ENCODE measurements around the gene QKI. TPM values are rescaled to one million over a fixed set of nuclear protein-coding genes. Genes with fewer than 3 reads are reported as not detected.

QKI gene
- total and polyA plus RNA-seq, 10 of the 15 experiments (the other 5 are each of a cell fraction or from before 2014, with no cell fraction given) = 4.7 to 72.5 (median 38.9) TPM

GRCh38 chr6:163397326-163397725 lies 17.2 kb upstream of the QKI start:
- ChIA-PET SMC1A (ENCODE audit: uncharacterized antibody, unreplicated experiment) (no interaction called here), RAD21 (ENCODE audit: unreplicated experiment) (no interaction called here), POLR2A (interaction anchor here (0.5 kb wide), 1 partner anchor 79 kb away, joined by 5 read pairs; no protein-coding TSS in a partner anchor), CTCF (no interaction called here)
- TF ChIP-seq NR2F1 (conservative IDR thresholded peaks at IDR 0.05) = no peak
- TF ChIP-seq E2F4 (IDR thresholded peaks at IDR 0.05; ENCODE audit: low read depth, low read length) = no peak
- TF ChIP-seq IRF3 (IDR thresholded peaks at IDR 0.05) = no peak
- no peak for TF ChIP-seq NBN (IDR thresholded peaks at IDR 0.05)
- TF ChIP-seq CBX5 (IDR thresholded peaks at IDR 0.05; ENCODE audit: low read depth) = no peak
- no peak for TF ChIP-seq REST (IDR thresholded peaks at IDR 0.05; ENCODE audit: low read depth, low read length)
- H3K79me2 ChIP-seq (ENCODE audit: control insufficient read depth, insufficient read depth, low read length) = no peaks in the 10 kb centered on the region
- 24% methylated on average over 4 of the region's 4 CpGs for WGBS (ENCODE audit: insufficient coverage, insufficient replicate concordance, low lambda C conversion rate, missing lambda C conversion rate)
- H3K27me3 ChIP-seq (replicated peaks in 1 of 2; ENCODE audit: control insufficient read depth in 2 of 2, insufficient read depth in 2 of 2, low read length in 1 of 2) = no peaks in the 10 kb centered on the region
- no peaks in the 10 kb centered on the region for H3K36me3 ChIP-seq (ENCODE audit: control insufficient read depth in 2 of 2, insufficient read depth in 2 of 2, low read length in 1 of 2)
- DNase-seq (ENCODE audit: low read depth, low spot score) (no peak), ATAC-seq (no peak), FAIRE-seq (no peak)
- intact Hi-C loops (cut with micrococcal nuclease; ENCODE audit: unreplicated experiment) (no loop called here), in situ Hi-C loops (cut with MboI) (no loop called here)
- no peaks in the 10 kb centered on the region for H3K9me3 ChIP-seq (replicated peaks; ENCODE audit: control insufficient read depth, insufficient read depth, low read length)
- H2AFZ ChIP-seq (ENCODE audit: control insufficient read depth, low read depth, low read length) = no peak overlapping the region
- no TSS peak for BruUV-seq (replicated peaks)
- H3K4me1 ChIP-seq (ENCODE audit: control insufficient read depth, insufficient read depth, low read length) = no peaks in the 10 kb centered on the region; the same call in 1 of the 2 replicates
- no peak overlapping the region for H3K4me2 ChIP-seq (ENCODE audit: control insufficient read depth, insufficient read depth)
- H3K9ac ChIP-seq (ENCODE audit: control insufficient read depth, insufficient read depth, low read length) = no peak overlapping the region
- H4K20me1 ChIP-seq (ENCODE audit: control insufficient read depth, insufficient read depth) = no peaks in the 10 kb centered on the region
- H3K27ac ChIP-seq (ENCODE audit: control insufficient read depth, insufficient read depth) = no peak overlapping the region
- H3K4me3 ChIP-seq = no peak overlapping the region
